ENCODE results near the gene VPS37B. TPM values are rescaled to one million over a fixed set of nuclear protein-coding genes. Genes with fewer than 3 reads are reported as not detected.
A peak's percentile ranks its signal among the peaks of the same experiment; 100 is the strongest.
"Not testable (repeated sequence)": the region's sequence is repeated elsewhere in the genome, so short reads cannot be mapped to it uniquely, and the experiment has no call there.

VPS37B gene
- total RNA-seq, 1 donor from 2014 or later = 59.7 TPM

DNA sequence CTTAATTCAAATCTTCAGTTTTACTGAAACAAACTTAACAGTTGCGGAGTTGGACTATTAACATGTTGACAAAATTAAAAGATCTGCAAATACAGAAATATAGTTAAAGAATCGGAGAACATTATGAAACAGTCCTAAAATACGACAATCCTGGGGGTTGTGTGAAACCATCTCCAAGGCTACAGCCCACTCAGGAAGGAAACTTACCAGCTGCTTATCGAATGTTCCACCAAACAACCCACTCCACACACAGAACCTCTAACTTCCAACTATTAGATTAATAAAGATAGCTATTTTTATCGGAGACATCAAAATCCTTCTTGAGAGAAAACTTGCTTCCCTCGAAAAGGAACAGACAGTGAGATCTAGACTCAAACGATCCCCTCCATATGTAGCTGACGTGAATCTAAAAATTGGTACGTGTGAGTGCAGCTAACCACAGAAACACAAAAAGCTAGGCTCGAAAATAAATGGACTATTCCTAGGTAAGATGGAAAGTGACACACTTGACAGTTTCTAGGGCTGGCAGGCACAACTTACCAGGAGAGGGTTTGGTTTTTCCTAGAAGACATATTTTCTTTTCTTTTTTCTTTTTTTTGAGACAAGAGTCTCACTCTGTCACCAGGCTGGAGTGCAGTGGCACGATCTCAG is 12.9 kb downstream of the VPS37B start:
- DNase-seq (ENCODE audit: low spot score) = no peak

DNA sequence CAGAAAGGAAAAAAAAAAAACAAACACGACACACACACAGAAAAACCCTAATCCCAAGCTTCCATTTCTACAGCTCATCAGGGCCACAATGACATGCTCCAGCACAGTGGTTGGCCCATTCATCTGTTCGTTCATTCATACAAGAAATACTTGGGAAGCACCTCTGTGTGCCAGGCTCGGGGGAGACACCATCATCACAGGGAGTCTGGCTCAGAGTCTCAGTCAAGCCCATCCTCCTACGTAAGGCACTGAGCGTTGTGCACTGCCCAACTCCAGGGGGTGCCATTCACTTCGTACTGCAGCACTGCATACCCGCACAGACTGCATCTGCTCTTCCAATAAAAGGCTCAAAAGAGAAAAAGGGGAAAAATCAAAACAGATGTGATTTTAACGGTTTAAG is 15.3 kb downstream of the VPS37B start:
- no peak for DNase-seq (ENCODE audit: low spot score)

DNA sequence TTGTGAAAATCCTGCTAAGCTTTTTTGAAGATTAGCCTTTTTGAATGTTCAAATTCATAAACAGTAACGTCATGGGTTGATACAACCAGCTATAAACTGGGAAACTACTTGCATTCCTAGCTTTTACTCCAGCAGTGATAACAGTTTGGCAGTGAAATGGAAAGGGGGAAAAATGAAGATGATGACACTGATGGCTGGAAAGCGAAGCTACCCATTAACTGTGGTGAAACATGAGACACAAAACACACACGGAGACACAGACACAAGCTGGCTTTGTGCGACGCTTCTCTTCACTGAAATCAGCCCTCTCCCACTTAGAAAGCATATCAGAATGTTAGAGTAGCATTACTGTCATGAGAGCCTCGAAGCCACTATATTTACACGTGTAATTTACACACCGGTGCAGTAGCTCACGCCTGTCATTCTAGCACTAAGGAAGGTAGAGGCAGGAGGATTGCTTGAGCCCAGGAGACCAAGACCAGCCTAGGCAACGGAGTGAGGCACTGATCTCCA is 15.7 kb downstream of the VPS37B start:
- no peak for DNase-seq (ENCODE audit: low spot score)

GRCh38 chr12:122878780-122879612 is 16.9 kb downstream of the VPS37B start:
- no peak for DNase-seq (ENCODE audit: low spot score)

GRCh38 chr12:122876731-122877130 is 19.2 kb downstream of the VPS37B start:
- no peak for DNase-seq (ENCODE audit: low spot score)

- DNase-seq (ENCODE audit: low spot score) = not testable (repeated sequence)
Observed at GRCh38 chr12:122876281-122876680, 19.6 kb downstream of the VPS37B start.

DNA sequence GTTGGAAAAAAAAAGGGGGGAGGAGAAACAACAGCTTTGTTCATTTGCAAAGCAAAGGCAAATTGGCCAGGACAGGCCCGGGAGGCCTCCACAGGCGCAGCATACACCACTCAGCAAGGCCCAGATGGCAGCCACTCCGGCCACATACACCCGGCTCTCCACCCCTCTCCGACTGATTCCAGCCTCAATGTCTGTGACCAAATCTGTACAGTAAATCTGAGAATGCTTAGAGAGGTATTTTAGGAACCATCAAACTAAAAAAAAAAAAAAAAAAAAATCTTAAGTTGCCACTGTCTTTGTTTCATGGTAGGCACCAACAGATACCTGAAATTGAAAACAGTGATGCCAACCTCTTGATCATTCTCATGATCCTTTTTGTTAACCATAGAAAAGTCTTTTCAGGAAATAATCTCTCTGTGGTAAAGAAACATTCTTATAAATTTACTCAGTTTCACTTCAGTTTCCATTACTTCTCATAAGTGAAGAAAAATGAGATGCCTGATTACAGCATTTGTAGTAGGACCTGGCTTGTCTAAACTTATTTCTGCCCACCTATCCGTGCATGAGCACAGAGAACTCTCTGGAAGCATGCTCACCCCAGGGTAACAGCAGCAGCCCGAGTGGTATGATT is 20.2 kb downstream of the VPS37B start:
- DNase-seq (ENCODE audit: low spot score) = no peak

DNA sequence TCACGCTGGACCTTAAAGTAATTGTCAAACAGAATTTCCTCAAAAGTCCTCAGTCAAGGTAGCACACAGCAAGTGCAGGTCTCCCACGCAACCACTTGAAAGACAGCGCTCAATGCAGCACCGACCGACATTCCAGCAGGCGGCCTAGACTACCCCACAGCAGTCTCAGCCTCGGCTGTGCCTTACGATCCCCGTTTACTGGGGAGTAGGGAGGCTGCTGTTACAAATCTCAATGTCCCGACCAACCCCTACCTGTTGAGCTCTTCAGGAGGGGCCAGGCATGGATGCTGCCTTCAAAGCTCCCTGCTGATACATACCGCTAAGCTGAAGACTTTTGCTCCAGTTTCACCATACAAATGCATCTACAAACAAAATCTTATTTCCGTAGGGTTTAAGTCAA is 21.8 kb downstream of the VPS37B start:
- no peak for DNase-seq (ENCODE audit: low spot score)

DNA sequence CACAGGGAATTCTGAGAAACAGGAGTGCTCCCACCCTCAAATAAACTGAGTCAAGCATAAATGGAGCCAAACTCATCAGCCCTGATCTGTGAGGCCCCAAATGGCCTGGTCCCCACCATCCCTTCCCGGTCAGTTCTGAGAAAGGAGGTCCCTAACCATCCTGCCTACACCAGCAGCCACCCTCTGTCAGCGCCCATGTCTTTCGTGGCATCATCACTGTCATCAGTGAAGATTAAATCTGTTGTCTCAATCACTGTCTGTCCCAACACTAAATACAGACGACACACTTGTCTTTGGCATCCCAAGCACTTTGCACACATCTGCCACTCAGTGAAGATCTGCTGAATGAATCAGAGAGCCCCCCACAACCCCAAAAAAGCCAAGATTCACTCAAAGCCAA is 22.4 kb downstream of the VPS37B start:
- DNase-seq (ENCODE audit: low spot score) = no peak

GRCh38 chr12:122872815-122873361 is 23.0 kb downstream of the VPS37B start:
- no peak for DNase-seq (ENCODE audit: low spot score)

DNA sequence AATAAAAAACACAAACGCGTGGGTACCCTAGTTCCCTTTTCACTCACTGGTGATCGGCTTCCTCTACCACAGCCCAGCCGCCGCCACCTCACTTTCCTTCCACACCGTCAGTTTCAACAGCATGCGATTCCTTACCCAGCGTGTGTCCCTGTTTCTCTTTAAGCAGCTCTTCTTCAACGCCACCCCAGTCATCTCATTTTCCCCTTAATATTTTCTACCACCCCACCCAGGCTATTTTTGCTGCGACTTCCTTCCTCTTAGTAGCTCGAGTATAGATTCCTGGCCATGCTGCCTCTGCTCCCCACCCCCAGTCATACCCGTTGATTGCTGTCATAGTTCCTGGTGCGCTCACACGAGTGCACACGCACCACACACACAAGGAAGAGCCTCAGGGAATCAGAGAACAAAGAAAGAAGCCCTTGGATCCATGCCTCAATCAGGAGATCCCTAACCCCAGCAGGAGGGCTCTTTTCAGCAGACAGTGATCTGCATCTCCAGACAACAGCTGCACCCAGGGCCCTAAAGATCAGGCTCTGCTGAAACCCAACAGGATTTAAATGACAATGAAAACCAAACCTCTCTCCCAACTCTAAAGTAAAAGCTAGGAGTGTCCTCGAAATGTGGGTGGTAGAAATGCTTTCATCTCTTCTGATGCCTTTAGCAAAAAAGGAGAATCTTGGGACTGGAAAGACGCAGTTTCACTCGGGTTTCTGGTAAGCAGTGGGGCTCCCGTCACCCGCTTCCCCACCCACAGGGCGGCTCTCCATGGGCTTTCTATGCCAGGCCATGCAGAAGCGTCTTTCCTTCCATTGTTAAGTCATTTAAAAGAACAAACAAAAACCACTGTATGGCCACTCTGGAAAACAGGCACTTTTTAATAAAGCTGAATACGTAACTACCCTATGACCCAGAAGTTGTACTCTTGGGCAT is 23.8 kb downstream of the VPS37B start:
- peak; percentile 82 for DNase-seq (ENCODE audit: low spot score)

DNA sequence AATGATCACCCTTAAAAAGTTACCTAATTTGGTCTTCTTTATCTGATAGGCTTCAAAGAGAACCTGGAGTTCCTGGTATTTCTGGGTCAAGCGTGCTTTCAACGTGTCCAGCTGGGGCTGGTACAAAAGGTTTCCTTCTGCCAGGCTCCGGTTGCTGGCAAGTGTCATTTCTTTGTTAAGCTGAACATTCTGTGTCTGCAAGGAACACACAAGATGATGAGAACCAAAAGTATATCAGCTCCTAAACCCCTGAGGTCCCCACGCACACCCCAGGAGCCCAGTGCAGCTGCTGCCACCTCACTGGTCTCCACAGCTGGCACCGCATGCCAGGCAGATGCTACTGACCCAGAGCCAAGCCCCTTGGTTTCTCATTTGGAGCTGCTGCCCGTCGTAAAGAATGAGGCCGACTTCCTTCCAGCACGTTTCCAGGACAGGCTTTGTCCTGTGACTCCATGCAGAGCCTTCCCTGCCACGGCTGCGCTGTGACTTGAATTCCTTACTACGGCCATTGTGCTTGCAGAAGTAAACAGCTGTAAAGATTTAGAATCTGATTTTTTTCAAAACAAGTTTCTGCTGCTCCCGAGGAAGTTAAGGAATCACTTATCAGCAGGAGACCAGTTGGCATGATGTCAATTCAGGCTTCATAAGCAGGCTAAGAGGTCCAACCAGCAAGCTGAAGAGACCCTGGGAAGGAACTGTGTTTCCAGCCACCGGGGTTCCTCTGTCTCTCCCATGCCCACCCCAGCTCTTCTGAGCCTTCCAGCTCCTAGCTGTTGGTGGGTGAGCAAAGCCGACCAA is 24.9 kb downstream of the VPS37B start:
- DNase-seq (ENCODE audit: low spot score) = peak; percentile 70

DNA sequence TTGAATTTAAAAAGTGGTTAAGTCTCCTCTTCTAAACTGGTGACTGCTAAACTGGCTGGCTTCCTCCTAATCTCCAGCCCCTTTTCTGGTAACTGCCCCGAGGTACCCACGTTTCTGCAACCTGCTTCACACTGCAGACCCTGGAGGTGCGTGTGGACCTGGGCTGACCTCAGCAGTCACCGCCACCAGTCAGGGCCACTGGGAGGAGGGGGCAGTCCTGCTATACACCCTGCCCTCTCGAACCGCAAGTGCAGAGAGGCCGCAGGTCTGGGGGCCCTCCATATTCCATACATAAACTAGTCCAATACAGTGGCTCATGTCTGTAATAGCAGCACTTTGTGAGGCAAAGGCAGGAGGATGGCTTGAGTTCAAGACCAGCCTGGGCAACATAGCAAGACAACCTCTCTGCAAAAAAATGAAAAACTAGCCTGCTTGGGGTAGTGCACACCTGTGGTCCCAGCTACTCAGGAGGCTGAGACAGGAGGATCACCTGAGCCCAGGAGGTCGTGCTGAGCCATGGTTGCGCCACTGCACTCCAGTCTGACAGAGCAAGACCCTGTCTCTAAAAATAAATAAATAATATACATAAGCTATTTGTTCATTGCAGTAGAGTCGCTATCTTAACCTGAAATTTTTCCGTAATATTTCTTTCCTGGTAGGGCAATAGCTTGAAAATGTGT is 25.6 kb downstream of the VPS37B start:
- no peak for DNase-seq (ENCODE audit: low spot score)

DNA sequence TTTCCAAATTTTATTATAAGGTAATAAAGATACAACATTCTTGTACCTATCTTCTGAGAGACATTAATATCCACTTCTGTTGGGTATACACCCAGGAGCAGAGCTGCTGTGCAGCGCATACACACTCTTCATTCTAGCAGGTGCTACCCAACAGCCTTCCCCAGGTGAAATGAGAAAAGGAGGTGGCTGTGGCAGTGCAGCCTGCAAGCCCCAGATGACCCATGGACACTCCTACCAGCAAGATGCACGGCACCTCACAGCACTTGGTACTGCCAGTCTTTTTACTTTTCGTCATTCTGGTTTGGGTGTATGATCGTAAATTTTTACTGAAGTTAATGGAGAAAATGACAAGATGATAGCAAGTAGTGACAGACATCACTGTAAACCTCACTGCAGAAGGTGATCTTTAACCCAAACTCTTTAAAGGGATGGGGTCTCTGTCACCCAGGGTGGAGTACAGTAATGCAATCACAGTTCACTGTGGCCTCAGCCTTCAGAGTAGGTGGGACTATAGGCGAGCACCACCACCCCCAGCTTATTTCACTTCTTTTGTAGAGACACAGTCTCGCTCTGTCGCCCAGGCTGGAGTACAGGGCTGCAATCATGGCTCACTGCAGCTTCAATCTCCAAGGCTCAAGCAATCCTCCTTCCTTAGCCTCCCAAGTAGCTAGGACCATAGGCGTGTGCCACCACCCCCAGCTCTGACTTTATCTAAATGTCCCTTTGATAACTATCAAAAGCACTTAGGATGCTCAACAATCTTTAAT is 26.5 kb downstream of the VPS37B start:
- no peak for DNase-seq (ENCODE audit: low spot score)

- DNase-seq (ENCODE audit: low spot score) = no peak
Observed at GRCh38 chr12:122868471-122869177, 27.3 kb downstream of the VPS37B start.

DNA sequence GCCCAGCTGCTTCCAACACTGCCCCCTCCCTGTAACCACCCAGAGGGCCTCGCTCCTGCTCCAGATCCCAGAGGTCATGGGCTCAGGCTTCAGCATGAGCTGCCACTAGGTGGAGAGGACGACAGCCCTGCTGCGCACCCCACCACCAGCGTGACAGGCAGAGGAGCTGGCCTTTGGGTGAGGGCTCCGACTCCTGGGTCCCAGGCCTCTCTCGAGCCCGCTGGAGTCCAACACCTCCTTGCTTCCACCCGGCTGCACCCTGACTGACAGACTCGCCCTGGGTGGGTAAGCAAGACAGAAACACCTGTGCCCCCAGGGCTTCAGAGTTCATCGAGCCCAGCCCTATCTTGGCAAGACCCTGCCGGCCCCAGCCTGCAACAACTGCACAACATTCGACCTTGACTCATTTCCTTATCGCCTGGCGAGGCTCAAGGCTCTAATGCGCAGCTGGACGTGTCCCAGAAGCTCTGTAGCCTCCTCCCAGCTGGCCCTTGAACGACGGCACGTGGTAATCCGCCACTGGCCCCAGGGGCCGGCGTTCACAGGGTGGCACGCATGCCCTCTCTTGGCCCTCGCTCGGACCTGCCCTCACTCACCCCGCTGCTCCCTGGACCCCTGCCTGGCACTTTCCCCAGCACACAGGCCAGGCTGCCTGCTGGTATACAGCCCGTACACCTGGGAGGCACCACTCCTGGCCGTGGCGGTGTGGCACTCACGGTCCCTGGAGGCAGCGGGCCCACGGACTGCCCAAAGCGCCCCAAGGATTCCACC is 28.0 kb downstream of the VPS37B start:
- no peak for DNase-seq (ENCODE audit: low spot score)

GRCh38 chr12:122866950-122867607 is 28.8 kb downstream of the VPS37B start:
- no peak for DNase-seq (ENCODE audit: low spot score)

Measured in ureter (tissue), 1 donor.